Inferior parietal cortex (tissue), 1 donor: Measurements from ENCODE around the gene NCAPG.

Experiments used
- DNase-seq: peaks from one replicate; pipeline ENCODE4 v3.0.0-alpha.2; 2016; ENCODE audit errors: extremely low spot score

NCAPG gene, protein sequence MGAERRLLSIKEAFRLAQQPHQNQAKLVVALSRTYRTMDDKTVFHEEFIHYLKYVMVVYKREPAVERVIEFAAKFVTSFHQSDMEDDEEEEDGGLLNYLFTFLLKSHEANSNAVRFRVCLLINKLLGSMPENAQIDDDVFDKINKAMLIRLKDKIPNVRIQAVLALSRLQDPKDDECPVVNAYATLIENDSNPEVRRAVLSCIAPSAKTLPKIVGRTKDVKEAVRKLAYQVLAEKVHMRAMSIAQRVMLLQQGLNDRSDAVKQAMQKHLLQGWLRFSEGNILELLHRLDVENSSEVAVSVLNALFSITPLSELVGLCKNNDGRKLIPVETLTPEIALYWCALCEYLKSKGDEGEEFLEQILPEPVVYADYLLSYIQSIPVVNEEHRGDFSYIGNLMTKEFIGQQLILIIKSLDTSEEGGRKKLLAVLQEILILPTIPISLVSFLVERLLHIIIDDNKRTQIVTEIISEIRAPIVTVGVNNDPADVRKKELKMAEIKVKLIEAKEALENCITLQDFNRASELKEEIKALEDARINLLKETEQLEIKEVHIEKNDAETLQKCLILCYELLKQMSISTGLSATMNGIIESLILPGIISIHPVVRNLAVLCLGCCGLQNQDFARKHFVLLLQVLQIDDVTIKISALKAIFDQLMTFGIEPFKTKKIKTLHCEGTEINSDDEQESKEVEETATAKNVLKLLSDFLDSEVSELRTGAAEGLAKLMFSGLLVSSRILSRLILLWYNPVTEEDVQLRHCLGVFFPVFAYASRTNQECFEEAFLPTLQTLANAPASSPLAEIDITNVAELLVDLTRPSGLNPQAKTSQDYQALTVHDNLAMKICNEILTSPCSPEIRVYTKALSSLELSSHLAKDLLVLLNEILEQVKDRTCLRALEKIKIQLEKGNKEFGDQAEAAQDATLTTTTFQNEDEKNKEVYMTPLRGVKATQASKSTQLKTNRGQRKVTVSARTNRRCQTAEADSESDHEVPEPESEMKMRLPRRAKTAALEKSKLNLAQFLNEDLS

DNA sequence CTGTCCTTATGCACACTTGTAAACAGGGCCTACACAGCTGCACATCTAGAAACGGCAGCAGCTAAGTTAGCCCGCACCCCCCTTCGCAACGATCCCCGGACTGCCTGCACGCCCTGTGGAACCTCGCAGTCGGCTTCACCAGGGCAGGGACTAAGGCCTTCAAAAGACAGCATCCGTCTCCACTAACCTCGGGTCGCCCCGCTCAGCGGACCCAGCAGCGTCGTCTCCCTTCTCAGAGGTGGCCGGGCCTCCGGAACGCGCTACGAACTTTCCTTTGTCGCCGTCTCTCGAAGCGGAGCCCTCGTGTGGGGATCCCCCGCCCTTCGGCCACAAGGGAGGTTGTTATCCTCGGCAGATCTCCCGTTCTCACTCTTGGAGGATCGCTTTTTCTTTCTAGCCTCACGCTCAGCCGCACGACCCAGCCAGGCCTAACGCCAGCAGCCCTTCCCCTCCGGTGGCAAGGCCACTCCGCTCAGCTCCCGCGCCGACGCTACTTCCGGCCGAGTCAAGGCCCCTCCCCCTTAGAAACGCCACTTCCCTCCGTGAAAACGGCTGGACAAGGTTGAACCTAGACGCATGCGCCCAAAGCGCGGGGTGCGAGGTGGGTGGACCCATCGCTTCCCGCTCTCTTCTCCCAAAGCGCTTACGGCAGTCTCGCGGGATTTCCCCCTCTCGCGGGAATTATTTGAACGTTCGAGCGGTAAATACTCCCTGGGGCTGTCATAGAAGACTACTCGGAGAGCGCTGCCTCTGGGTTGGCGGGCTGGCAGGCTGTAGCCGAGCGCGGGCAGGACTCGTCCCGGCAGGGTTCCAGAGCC, at the start of gene NCAPG, which contains the start of gene DCAF16:
NCAPG (plus strand) TSS at position 720 of the 818 bp plus-strand sequence. CDS start 99 bp downstream, outside the sequence.
DCAF16 (minus strand) TSS at position 498 of the 818 bp plus-strand sequence. CDS start 6,616 bp downstream, outside the sequence.
- peak; percentile 100 for DNase-seq

DNA sequence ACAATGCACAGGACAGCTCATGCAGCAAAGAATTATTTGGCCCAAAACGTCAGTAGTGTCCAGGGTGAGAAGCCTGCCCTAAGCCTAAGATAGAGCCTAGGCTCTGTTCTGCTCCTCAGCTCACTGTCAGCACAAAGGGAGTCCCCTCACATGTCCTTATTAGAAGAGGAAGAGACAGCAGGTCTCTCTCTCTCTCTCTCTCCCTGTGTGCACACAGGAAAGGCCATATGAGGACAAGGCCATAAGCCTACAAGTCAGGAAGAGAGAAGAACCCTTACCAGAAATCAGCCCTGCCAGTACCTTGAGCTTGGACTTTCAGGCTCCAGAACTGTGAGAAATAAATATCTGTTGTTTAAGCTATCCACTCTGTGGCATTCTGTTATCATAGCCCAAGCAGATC, 49.7 kb upstream of the NCAPG start:
- DNase-seq: no peak

DNA sequence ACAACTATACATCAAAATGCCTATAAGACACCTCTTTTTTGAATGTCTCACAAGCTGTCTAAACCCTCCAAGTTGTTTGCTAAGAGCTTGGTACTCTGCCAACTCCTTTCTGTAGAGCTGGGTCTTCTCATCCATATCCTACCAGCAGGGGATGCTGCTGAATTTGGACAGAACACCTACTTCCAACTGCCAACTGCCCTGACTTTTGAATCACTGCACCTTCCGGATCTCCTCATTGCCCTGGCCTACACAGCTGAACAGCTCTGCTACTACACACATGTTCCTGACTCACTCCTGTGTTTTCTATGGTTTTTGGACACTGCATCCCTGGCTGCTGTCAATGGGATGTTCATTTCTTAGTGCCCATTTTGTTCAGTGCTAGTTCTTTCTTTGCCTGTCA, 48.1 kb upstream of the NCAPG start:
- no peak for DNase-seq

DNA sequence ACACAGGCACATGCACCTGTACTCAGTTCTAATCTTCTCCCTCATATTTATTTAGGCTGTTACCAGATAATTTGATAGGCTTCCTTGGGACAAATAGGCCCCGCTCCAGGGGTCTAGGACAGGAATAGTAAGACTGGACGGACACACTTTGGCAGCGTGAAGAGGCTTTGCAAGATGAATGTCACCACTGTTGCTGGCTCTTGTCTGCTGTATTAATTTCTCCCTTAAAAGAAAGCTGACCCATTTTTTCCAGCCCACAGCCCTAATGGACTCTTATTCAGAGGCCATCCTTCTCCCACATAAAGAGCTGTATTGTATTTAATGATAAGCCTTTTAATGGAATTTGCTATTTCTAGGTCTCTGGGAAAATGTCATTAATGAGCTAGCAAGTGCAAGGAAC, 47.4 kb upstream of the NCAPG start:
- no peak for DNase-seq

DNA sequence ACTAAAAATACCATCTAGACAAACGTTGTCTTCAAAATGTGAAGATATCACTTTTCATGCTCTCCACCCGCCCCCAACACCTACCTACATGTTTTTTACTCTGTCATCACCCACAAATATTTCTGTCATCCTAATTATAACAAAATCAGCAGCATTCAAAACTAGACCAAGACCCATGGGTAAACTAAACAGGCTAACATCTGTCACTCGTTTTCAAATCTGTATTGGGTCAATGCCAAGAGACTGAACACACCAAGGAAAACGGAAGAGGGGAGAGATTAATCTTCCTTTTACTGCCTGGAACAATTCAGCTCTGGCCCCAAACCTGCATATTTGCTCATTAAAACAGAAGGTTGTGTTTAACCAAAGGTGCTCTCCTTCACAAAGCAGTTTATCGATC, 46.8 kb upstream of the NCAPG start:
- DNase-seq: no peak

DNA sequence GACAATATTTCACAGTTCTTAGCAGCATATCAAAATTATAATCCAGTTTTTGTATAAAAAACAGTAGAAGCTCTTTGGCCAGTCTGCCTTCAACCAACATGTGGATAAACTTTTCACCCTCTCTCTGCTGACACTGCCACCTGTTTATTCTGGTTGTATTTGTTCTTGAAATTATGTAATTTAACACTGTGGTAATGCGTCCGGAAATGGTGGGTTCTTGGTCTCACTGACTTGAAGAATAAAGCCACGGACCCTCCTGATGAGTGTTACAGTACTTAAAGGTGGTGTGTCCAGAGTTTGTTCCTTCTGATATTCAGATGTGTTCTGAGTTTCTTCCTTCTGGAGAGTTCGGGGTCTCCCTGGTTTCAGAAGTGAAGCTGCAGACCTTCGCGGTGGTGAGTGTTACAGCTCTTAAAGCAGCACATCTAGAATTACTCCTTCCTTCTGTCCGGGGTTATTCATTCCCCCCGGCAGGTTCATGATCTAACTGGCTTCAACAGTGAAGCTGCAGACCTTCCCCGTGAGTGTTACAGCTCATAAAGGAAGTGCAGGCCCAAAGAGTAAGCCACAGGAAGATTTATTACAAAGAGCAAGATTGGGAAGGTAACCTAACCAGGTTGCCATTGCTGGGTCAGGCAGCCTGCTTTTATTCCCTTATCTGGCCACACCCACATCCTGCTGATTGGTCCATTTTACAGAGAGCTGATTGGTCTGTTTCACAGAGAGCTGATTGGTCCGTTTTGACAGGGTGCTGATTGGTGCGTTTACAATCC, 45.1 kb upstream of the NCAPG start:
- DNase-seq: no peak

DNA sequence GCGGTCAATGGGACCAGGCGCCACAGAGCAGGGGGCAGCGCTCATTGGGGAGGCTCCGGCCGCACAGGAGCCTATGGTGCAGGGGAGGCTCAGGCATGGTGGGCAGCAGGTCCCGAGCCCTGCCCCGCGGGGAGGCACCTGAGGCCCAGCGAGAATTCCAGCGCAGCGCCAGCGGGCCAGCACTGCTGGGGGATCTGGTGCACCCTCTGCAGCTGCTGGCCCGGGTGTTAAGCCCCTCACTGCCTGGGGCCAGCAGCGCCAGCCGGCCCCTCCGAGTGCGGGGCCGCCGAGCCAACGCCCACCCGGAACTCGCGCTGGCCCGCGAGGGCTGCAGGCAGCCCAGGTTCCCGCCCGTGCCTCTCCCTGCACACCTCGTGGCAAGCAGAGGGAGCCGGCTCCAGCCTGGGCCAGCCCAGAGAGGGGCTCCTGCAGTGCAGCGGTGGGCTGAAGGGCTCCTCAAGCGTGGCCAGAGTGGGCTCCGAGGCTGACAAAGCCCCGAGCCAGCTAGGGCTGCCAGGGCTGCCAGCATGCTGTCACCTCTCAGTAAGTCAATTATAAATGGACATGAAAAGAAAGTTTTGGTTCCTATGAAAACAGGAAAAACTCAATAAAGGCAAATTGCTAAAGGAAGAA, 43.8 kb upstream of the NCAPG start:
- DNase-seq: no peak

DNA sequence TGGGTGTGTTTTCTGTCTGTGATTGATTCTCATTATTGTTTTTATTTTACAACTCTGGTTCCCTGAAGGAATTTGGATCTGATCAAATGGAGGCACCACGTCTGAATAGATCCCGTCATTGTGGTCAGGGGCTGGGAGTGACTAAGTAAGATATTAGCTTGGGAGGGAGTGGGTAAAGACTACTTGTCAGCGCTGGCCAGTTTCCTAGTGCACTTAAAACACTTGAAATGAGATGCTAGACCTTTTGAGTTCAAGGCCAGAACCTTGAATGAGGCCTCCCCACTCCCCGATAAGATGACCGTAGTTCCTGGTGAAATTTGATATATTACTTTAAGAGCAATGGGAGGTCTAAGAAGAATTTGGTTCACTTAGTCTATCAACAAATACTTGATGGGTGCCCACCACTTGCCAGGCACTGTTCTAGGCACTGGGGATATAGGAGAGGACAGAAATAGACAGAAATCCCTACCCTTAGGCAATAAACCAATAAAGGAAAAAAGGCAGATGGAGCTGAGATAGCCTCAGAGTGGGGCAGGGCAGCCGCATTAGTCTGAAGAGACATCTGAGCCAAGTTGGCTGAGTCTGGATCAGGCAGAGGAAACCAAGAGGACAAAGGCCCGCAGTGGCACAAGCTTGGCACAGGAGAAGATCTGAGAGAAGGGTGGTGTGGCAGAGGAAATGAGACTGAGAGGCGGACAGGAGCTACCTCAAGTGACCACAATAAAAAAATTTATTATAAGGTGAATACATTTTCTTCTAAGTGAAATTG, 41.2 kb upstream of the NCAPG start:
- no peak for DNase-seq

DNA sequence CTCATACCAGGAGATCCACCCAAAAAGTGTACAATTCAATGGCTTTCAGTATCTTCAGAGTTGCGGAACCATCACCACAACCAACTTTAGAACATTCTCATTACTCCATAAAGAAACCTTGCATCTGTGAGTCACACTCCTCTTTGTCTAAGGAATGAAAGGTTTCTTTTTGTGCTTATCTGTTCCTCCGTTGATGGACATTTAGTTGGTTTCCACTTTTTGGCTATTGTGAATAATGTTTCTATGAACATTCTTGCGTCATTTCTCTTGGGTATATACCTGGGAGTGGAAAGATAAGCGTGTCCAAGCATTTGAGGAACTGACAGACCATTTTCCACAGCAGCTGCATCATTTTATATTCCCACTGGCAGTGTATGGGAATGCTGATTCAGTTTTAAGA, 39.9 kb upstream of the NCAPG start:
- DNase-seq: no peak

DNA sequence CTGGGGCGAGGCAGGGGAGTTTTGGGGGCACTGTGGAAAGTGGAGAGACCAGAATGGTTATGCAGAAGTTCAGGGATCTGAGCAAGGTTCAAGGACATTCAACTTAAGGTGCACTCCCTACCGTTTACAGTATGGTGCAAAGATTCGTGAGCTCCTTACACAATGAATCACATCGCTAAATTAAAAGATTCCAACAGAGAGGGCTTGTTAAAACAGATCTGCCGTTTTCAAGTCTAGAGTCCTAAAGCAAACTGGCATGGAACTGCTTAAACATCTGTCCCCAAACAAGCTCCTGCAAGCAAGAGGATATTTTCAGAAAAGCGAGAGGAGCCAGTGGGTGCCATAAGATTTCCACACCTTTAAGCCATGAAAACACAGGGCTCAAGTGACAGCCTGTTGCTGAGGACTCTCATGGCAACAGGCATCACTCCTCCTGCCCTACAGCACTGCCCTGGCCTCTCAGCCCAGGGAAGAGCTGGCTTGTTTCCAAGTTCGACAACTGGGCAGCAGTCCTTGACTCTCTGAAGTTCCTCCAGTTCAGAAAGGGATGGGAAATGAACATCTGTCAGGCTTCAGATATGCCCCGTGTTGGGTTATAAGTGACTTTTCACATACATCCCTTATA, 39.4 kb upstream of the NCAPG start:
- DNase-seq: no peak

DNA sequence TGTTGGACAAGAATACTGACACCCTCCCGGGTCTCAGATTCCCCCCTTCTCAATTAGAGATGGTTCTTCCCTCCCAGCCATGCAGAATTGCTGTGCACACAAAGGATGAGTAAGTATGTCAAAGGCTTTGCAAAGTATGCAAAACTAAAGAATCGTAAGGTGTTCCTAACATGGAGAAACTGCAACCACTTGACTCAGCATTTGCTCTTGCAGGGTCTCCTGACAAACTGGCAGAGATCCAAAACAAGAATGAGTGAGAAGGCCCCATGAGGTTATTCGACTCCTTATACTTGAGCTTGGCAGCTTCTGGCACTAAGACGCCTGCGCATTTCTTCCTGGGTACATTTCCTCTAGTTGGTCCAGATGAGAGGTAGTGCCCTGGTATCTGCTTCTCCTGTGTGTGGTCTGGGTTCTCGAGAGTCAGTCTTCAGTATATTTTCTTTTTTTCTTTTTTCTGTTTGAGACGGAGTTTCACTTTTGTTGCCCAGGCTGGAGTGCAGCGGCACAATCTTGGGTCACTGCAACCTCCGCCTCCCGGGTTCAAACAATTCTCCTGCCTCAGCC, 37.6 kb upstream of the NCAPG start:
- no peak for DNase-seq

DNA sequence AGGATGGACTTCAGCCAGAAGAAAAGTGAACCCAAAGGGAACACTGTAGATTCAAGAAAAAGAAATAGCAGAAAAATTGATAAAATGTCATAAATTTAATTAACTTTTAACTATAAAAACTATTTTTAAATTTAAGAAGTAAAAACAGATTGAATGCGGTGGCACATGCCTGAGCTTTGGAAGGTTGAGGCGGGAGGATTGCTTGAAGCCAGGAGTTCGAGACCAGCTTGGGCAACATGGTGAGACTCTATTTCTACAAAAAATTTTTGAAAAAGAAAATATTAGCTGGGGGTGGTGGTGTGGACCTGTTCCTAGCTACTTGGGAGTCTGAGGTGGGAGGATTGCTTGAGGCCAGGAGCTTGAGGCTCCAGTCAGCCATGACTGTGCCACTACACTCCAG, 32.3 kb upstream of the NCAPG start:
- DNase-seq: no peak

DNA sequence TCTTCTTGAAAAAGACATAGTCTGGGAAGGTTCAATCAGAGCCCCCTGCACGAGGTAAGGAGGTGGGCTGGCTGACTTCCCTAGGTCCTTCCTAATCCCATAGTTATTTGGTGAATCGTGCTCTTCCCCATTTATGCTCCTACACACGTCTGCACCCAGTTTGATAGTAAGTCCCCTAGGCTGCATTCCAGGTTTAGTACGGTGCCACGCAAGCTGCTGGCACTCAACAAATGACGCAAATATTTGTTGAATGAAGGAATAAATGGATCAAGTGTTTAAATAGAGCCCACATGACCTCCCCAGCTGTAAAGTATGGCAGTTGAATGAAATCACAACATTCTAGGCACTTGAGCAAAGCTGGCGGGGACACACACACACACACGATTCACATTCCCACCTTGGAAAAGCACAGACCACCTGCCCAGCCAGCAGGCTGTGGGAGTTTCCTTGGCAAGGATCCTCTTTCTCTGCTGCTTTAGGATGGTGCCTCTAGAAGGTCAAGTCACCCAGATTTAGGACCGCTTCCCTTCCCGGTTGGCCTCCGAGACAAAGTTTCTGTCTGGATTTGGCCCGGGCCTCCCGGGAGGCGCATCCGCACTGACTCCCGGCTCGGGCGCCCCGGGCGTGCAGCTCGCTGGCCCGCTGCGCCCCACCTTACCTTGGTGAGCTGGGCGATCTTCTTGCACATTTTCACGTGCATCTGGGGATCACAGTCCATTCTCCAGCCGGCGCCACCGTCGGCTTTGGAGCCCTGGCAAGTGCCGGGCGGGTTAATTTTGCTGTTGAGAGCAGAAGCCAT, 30.1 kb upstream of the NCAPG start:
- no peak for DNase-seq

DNA sequence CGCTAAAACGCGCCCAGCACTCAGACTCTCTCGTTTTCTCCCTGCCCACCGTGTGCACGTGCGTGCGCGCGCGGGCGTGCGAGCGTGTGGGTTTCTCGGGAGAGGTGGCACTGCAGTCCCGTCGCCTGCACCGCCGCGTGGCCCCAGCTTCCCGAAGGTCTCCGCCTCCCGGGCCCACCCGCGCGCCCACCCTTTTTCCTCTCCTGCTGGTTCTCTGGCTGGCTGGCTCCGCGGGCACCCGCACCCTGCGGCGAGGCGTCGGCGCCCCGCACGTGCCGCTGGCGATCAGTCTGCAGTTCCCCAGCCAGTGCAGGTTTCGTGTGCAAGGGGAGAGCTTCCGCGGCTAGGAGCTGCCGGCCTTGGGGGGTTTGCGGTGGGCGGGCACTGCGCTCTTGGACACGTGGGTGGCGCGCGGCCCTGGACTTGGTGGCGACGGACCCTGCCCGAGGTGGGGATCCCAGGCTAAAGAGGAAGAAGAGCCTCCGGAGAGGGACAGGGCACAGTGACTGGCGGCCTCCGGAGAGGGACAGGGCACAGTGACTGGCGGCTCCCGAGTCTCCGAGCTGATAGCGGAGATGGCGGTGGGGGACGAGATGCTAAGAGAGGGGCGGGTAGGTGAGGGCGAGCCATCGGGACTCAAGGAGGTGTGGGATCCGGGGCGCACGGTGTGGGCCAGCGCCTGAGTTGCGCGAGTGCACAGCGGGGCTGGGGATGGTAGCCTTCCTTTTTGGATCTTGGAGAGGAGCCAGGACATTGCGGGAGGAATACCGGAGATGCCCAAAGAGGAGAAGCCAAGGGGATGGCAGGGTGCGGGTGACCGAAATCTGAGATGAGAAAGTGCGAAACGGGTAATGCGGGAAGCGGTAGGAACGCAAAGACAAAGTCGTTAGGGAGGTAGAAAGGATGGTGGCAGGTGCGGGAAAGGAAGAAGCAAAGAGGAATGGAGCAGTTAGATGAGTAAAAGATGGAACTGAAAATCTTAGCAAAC, 29.2 kb upstream of the NCAPG start, which contains the start of gene FAM184B:
FAM184B (minus strand) TSS at position 322 of the 988 bp plus-strand sequence. CDS start 322 bp downstream, outside the sequence.
- DNase-seq: no peak

DNA sequence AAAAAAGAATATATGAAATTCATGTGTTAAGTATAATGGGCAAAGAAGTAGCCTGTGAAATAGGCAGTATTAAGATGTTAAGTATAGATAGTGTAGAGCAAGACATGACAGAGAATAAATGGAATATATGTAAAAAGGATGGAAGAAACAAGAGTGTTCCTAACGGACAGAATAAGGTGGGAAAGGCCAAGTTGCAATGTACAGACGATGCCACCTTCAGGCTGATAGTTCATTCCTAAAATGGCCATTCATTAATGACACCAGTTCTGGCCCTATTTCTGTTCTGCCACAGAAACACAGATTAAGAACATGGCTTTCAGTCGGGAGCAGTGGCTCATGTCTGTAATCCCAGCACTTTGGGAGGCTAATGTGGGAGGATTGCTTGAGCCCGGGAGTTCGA, 24.9 kb upstream of the NCAPG start:
- no peak for DNase-seq

DNA sequence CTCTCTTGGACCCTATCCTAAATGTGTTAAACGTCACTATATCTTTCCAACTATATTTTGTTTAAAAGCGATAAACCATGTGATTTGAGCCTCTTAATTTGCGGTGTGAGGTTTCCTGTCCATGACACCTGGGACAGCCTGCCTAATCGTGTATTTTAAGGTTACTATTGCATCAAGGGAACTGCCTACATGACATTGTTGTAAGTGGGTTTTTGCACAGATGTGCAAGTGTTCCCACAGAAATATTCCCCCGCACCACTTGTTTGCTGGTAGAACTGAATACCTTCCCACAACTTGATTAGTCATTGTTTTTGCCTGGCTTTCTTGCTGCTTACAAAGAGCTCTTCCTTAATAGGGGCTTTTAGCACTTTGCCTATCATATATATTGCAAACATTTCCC, 24.2 kb upstream of the NCAPG start:
- DNase-seq: no peak

DNA sequence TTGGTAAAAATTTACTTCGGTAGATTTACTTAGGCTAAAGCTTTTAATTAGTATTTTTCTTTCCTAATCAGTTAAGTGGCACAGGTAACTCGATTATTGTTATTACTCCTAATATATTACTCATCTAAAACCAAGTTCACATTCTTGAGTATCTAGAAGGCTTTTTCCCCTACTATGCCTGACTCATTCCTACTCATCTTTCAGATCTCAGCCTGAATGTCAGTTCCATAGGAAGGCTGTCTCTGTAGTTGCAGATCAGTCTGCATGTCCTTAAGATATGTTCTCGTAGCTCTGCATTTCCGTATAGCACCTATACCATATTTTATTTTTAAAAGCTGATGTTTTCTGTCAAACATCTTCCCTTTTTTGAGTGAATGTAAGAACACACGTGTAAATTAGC, 23.5 kb upstream of the NCAPG start:
- DNase-seq: no peak
